GM18909 (cell line): ENCODE results near the gene PLA2G4B.

Source experiments
- ATAC-seq: cut with Tn5 transposase; IDR thresholded peaks from one replicate; pipeline ENCODE4 v1.9.1; 2021; ENCODE audit warnings: mild to moderate bottlenecking; ENCODE audit not compliant: unreplicated experiment, poor library complexity

PLA2G4B gene

GRCh38 chr15:41838400-41838897, at the start of gene PLA2G4B:
Gene PLA2G4B, plus strand, starts transcription at chr15:41838847. Its CDS starts 67 bp downstream, at chr15:41838914.
- ATAC-seq: no peak

GRCh38 chr15:41789236-41789635, 49.4 kb upstream of the PLA2G4B start:
- ATAC-seq: no peak

- ATAC-seq: no peak
These were observed 49.0 kb upstream of the PLA2G4B start for GRCh38 chr15:41789662-41790061.

GRCh38 chr15:41790169-41790568, 48.5 kb upstream of the PLA2G4B start:
- no peak for ATAC-seq

DNA sequence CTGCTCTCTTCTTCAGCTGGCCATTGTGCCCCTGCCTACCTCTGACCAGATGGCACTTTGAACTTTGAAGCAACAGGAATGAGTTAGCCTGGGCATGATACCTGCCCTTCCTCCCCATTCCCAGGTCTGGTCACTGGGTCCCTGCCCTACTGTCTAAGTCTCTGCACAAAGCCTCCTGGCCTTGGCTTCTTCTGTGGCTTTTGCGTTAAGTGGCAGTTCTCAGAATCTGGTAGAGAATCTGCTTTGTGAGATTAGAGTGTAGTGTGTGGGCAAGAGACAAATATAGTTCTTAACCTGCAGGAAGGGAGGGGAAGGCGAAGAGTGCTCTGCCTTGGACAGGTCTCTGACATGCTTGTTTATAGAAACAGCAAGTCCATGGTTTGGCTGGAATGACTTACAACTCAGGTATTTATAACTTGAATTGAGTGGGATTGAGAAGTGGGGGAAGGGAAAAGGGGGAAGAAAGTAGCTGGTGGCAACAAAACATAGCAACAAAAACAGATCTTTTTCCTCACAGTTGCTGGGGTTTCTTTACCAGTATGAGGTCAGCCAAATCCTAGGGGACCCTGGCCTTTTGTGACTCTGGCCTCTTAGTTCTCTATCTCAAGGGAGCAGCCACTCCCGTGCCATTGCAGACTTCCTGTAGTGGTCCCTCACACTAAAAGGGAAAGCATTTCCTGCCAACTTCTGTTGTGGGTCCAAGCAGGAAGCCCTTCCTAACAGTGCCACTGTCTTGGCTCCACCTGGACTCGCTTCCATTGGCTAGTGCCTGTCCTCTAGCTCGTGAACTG, 47.7 kb upstream of the PLA2G4B start:
- ATAC-seq: no peak

- no peak for ATAC-seq
These were observed 47.1 kb upstream of the PLA2G4B start for GRCh38 chr15:41791547-41791937.

DNA sequence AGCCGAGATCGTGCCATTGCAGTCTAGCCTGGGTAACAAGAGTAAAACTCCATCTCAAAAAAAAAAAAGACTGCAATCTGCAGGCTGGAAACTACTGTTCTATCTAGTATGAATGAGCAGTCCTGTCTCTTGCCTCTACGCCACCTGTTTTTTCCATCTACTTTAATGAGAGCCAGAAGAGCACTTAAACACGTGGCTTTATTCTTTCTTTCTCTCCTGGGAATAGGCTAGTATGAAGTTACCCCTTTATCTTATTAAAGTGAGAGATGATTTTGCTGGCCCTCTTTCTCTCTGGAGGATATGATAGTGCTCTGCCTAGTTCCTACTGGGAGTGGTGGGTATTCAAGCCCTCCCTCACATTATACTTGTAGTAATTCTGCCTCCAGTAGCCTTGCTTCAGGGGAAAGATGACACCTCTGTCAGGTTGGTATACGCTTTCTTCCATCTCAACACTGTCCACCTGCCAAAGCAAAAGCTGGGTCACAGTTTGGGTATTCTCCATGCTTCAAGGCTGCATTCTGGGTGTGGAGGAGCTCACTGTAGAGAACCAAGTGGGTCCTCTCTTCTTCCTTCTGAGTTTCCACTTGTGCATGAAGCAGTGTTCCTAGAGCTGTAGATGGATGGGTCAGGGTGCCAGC, 46.5 kb upstream of the PLA2G4B start:
- ATAC-seq: no peak

GRCh38 chr15:41794081-41794480, 44.6 kb upstream of the PLA2G4B start:
- no peak for ATAC-seq

DNA sequence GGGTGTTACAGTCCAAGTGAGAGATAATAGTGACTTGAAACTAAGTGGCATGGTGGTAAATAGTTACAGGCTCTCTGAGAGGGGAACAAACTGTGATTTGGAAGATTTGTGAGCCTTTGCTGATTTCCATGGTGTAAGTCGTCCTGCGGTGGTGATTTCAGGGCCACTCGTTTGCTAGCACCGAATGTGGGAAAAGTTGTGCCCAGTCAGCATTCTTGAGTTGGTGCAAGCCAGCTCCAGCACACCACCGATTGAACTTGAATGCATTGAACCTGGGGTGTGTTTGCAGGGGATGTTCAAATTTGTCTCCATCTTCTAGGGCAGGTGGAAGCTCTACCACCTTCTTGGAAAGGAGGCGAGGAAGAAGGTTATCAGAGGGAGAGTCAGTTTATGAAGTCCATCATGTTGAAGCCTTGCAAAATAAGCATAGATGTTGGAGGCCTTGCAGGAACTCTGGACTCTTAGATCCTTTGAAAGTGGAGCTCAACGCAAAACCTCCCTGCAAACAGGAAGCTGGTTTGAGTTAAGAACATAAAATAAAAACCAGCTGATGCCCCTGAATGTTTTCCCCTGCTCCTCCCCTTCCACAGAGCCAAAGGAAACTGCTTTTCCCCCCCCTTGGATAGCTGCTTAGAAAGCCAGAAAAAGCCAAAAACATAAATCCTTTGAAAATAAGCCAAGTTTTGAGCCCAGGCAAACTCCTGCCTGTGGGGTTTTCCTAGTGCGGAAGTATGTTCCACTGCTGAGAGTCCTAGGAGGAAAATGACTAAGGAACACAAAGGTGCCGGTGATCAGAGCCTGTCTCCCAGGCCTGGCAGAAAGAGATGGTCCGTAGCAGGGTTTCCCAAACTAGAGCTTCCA, 42.4 kb upstream of the PLA2G4B start:
- no peak for ATAC-seq

GRCh38 chr15:41797201-41797944, 41.3 kb upstream of the PLA2G4B start:
- ATAC-seq: no peak

DNA sequence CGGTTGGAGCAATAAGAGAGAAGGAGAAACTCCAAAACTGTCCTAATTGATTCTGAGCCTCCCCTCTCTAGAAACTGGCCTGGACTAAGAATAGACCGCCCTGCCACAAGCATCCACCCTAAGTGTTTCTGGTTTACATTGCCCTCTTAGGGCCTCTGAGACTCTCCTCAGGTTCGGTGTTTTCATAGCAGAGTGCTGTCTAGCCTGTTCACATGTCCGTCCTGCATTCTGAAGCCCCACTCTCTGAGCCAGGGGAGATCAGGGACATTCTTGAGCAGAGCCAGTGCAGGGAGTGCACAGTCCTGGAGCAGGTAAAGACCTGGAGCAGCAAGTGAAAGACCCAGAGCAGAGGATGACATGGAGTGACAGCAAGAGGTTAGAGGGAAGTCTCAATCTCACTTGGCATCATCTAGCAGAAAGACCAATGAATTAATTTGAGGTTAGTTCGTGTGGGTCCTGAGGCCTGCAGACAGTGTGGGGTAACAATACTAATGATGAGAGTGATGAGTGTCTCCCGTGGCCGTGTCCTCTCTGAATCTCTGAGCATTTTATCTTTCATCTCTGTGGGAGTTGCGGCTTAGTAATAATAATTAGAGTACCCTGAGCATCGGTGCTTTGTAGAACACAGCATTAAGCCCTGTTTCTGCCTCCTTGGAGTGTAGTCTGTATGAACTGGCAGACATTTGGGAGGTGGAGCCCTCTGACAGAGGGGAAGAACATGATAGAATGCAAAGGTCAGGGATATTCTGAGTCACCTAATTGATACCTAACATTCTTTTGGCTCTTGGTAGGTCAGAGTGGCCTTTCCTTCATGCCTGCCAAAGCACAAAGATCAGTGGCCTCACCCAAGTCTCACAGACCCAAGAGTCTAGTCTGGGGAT, 39.8 kb upstream of the PLA2G4B start:
- no peak for ATAC-seq

- ATAC-seq: no peak
These were observed 39.2 kb upstream of the PLA2G4B start for GRCh38 chr15:41799488-41799805.

GRCh38 chr15:41801185-41801584, 37.5 kb upstream of the PLA2G4B start:
- ATAC-seq: no peak

- no peak for ATAC-seq
These were observed 36.7 kb upstream of the PLA2G4B start for GRCh38 chr15:41801850-41802455.

GRCh38 chr15:41804361-41804760, 34.3 kb upstream of the PLA2G4B start:
- ATAC-seq: no peak

DNA sequence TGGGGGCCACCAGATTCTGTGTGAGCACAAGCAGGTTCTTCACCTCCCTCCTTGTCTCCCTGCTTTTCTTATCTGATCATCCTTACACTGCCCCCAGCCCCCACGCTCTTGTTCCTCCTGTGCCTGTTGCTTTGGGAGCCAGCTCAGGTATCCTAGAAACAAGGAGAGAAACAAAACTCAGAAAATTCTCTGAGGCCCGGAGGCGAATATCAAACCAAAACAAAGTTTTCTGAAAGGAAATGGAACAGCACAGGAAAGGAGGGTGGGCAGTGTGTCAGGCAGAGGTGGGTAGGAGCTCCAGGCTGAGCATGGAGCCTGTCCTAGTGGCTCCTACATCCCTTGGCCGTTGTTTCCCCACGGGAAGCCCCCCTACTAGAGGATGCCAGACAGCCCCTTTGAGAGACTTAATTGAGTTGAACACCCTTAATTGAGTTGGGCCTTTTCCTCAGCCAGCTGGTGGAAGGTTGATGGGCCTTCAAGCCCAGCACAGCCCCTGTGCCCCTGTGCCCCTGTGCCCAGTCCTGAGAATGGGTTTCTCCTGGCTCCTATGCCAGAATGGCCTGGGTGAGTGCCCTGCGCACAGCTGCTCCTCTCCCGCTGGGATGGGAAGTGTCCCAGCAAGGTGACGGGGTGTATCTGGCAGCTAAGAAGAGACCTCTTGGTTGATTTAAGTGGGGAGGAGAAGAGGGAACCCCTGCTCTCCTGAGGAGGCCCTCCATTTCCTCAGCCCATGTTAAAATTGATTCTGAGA, 33.6 kb upstream of the PLA2G4B start:
- no peak for ATAC-seq

DNA sequence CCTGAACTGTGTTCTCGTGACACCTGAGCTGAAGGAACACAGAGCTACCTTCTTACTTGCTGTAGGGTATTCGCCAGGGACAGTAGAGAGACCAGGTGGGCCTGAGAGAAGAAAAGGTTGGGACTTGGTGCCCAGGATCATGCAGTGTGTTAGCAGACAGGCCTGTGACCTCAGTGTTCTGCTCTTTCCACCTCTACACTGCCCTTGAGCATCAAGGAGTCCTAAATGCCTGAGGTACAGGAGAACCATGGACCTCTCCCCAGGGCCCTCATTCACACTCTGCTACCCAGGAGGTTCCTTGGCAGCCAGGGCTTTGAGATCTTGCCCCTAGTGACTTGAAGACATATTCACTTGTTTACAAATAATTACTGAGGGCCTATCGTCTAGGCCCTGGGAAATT, 32.9 kb upstream of the PLA2G4B start:
- ATAC-seq: no peak
